ENCODE data around the gene QRFP. TPM values are rescaled to one million over a fixed set of nuclear protein-coding genes. Genes with fewer than 3 reads are reported as not detected.

The QRFP gene
- total RNA-seq, 1 experiment from 2014 or later, result not detected

DNA sequence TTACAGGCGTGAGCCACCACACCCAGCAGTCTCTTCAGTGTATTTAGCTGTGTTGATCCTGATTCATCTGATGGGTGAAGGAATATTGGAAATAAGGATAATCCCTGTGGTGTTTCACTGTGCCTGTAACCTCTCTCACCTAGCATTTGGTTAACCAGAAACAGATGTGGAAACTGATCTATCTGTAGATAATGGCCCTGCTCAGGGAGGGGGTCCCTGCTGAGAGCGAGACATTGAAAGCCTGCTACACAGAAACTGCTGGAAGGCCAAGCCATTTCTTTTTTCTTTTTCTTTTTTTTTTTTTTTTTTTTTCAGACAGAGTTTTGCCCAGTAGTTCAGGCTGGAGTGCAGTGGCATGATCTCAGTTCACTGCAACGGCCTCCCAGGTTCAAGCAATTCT, 28.4 kb downstream of the QRFP start:
- H3K4me1 Mint-ChIP-seq, result peaks cover 3 to 4% of the 10 kb centered on the region in 2 experiments; a peak in 2 of 4 replicates
- no peak for DNase-seq
- Histone ChIP-seq H2AK5ac (ENCODE audit: insufficient read length, low read length) (no peak overlapping the region), H4K91ac (ENCODE audit: insufficient read length, low read depth, low read length) (no peak overlapping the region), H2BK15ac (ENCODE audit: low read depth, low read length) (no peak overlapping the region), H3K56ac (ENCODE audit: insufficient read length, low read depth, low read length) (no peak overlapping the region), H2BK20ac (ENCODE audit: low read depth, low read length, poor library complexity, severe bottlenecking) (no peak overlapping the region), H3K79me2 (ENCODE audit: insufficient read depth, low read length) (no peaks in the 10 kb centered on the region), H3K18ac (ENCODE audit: insufficient read length, low read depth, low read length) (no peak overlapping the region), H2AFZ (ENCODE audit: low read length) (no peak overlapping the region), H3K14ac (ENCODE audit: insufficient read depth, low read length) (no peak overlapping the region), H3K23me2 (ENCODE audit: insufficient read length, low read depth, low read length, poor library complexity, severe bottlenecking) (no peaks in the 10 kb centered on the region), H3K4me2 (ENCODE audit: insufficient read depth, insufficient read length, low read length) (no peak overlapping the region), H3K9me3 (ENCODE audit: control insufficient read depth, low read depth, low read length) (no peaks in the 10 kb centered on the region), H4K8ac (replicated peaks; ENCODE audit: insufficient read length, low read depth, low read length) (no peak overlapping the region), H2BK5ac (ENCODE audit: insufficient read length, low read length) (no peak overlapping the region), H3T11ph (ENCODE audit: low read length) (no peak overlapping the region), H3K4me1 (ENCODE audit: insufficient read depth, low read length) (no peaks in the 10 kb centered on the region), H4K20me1 (ENCODE audit: control insufficient read depth, insufficient read depth, insufficient read length) (no peaks in the 10 kb centered on the region), H3K27ac (ENCODE audit: insufficient read length, low read depth, low read length) (no peak overlapping the region), H3K79me1 (ENCODE audit: insufficient read depth, low read depth, low read length, poor library complexity, severe bottlenecking) (no peaks in the 10 kb centered on the region), H3K4ac (ENCODE audit: low read depth, low read length) (no peak overlapping the region), H3K9ac (ENCODE audit: extremely low read depth, insufficient read length, low read length) (no peak overlapping the region), H2BK120ac (ENCODE audit: low read depth, low read length, poor library complexity, severe bottlenecking) (no peak overlapping the region), H4K5ac (ENCODE audit: insufficient read length, low read depth, low read length) (no peak overlapping the region), H3K23ac (ENCODE audit: insufficient read length, low read depth, low read length) (no peak overlapping the region), H2BK12ac (ENCODE audit: insufficient read length, low read depth, low read length) (no peak overlapping the region), H3K27me3 (ENCODE audit: insufficient read depth, low read length) (no peaks in the 10 kb centered on the region)
- WGBS (ENCODE audit: extremely low coverage, insufficient read length, low lambda C conversion rate), result no CpG with 5 or more reads among the region's 3 CpGs
- no peaks in the 10 kb centered on the region for H3K9me3 Mint-ChIP-seq
- no peaks in the 10 kb centered on the region for H3K27me3 Mint-ChIP-seq (ENCODE audit: low read depth)
- H3K36me3 Mint-ChIP-seq (ENCODE audit: insufficient read depth in 1 of 3, low read depth in 3 of 3), result peaks cover 30 to 58% (median 51%) of the 10 kb centered on the region in 3 experiments; a peak in 6 of 7 replicates
- peak overlapping the region in 1 of 3 experiments; percentile 64; a peak in 1 of 7 replicates for H3K27ac Mint-ChIP-seq
- H3K4me3 Mint-ChIP-seq, result no peak overlapping the region
- TF ChIP-seq, protein P1, sequence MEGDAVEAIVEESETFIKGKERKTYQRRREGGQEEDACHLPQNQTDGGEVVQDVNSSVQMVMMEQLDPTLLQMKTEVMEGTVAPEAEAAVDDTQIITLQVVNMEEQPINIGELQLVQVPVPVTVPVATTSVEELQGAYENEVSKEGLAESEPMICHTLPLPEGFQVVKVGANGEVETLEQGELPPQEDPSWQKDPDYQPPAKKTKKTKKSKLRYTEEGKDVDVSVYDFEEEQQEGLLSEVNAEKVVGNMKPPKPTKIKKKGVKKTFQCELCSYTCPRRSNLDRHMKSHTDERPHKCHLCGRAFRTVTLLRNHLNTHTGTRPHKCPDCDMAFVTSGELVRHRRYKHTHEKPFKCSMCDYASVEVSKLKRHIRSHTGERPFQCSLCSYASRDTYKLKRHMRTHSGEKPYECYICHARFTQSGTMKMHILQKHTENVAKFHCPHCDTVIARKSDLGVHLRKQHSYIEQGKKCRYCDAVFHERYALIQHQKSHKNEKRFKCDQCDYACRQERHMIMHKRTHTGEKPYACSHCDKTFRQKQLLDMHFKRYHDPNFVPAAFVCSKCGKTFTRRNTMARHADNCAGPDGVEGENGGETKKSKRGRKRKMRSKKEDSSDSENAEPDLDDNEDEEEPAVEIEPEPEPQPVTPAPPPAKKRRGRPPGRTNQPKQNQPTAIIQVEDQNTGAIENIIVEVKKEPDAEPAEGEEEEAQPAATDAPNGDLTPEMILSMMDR (conservative IDR thresholded peaks at IDR 0.05), result no peak
